Astrocyte (in vitro differentiated cells and primary cell): Measurements from ENCODE around the gene POLR2E. TPM values are rescaled to one million over a fixed set of nuclear protein-coding genes. Genes with fewer than 3 reads are reported as not detected.

Experiments used
- DNase-seq: peaks from one replicate; pipeline ENCODE4 v3.0.0-alpha.2; 2010; ENCODE audit warnings: low read depth
- FAIRE-seq: peaks from 2 replicates; lab custom pipeline; 2011; peaks lifted over from hg19 to GRCh38; lab: Jason Lieb, UNC
- H2AFZ ChIP-seq: 2 replicates; pipeline ENCODE4 v1.6.0; 2012; ENCODE audit warnings: low read depth, low read length, inconsistent platforms
- H3K27ac ChIP-seq: 2 replicates; pipeline ENCODE4 v1.5.1; 2011; ENCODE audit warnings: low read depth, low read length, inconsistent platforms
- H3K27me3 ChIP-seq: 2 replicates; pipeline ENCODE4 v1.6.0; 2011; ENCODE audit warnings: low read length, inconsistent platforms; ENCODE audit not compliant: insufficient read depth
- H3K36me3 ChIP-seq: 2 replicates; pipeline ENCODE4 v1.5.1; 2011; ENCODE audit warnings: low read length, inconsistent platforms; ENCODE audit not compliant: insufficient read depth
- H3K4me1 ChIP-seq: 2 replicates; pipeline ENCODE4 v1.5.1; 2011; ENCODE audit warnings: low read length, inconsistent platforms; ENCODE audit not compliant: insufficient read depth
- H3K4me2 ChIP-seq: 2 replicates; pipeline ENCODE4 v1.6.0; 2012; ENCODE audit warnings: low read length, inconsistent platforms
- H3K4me3 ChIP-seq: 2 replicates; pipeline ENCODE4 v1.5.1; 2011; ENCODE audit warnings: low read depth, mild to moderate bottlenecking, low read length, inconsistent platforms; ENCODE audit not compliant: insufficient read depth
- H3K79me2 ChIP-seq: 2 replicates; pipeline ENCODE4 v1.6.0; 2012; ENCODE audit warnings: mild to moderate bottlenecking, low read length, inconsistent platforms; ENCODE audit not compliant: insufficient read depth
- H3K9ac ChIP-seq: 2 replicates; pipeline ENCODE4 v1.6.0; 2012; ENCODE audit warnings: mild to moderate bottlenecking, low read length, inconsistent platforms
- H3K9me3 ChIP-seq: 2 replicates; pipeline ENCODE4 v1.5.1; 2012; ENCODE audit warnings: low read depth, mild to moderate bottlenecking, low read length, inconsistent platforms; ENCODE audit not compliant: insufficient read depth
- H4K20me1 ChIP-seq: 2 replicates; pipeline ENCODE4 v1.6.0; 2012; ENCODE audit warnings: low read length, inconsistent platforms; ENCODE audit not compliant: insufficient read depth
- H3K27ac Mint-ChIP-seq: one replicate; pipeline ENCODE4 v1.8.0; 2021; ENCODE audit warnings: mild to moderate bottlenecking, mixed read lengths; ENCODE audit not compliant: unreplicated experiment
- H3K27me3 Mint-ChIP-seq: one replicate; pipeline ENCODE4 v1.8.0; 2021; ENCODE audit warnings: low read depth, mixed read lengths; ENCODE audit not compliant: unreplicated experiment
- H3K36me3 Mint-ChIP-seq: one replicate; pipeline ENCODE4 v1.8.0; 2021; ENCODE audit warnings: low read depth, mixed read lengths; ENCODE audit not compliant: unreplicated experiment
- H3K4me1 Mint-ChIP-seq: one replicate; pipeline ENCODE4 v1.8.0; 2021; ENCODE audit warnings: low read depth, mixed read lengths; ENCODE audit not compliant: unreplicated experiment
- H3K4me3 Mint-ChIP-seq: one replicate; pipeline ENCODE4 v1.8.0; 2021; ENCODE audit warnings: mild to moderate bottlenecking, moderate library complexity, mixed read lengths; ENCODE audit not compliant: unreplicated experiment
- H3K9me3 Mint-ChIP-seq: one replicate; pipeline ENCODE4 v1.8.0; 2021; ENCODE audit warnings: mild to moderate bottlenecking, mixed read lengths; ENCODE audit not compliant: unreplicated experiment
- CTCF ChIP-seq: IDR thresholded peaks from 2 replicates; pipeline ENCODE4 v1.5.1; 2011; ENCODE audit warnings: low read depth, mild to moderate bottlenecking, inconsistent platforms, low read length, moderate library complexity; ENCODE audit not compliant: insufficient read depth
- EZH2 ChIP-seq: IDR thresholded peaks from 2 replicates; pipeline ENCODE4 v1.6.1; 2012; ENCODE audit warnings: mild to moderate bottlenecking, low read length, inconsistent platforms; ENCODE audit not compliant: insufficient read depth
- total RNA-seq: library from RNA; stranded (reverse); gene quantifications from 2 replicates; pipeline ENCODE4 v1.2.1, GENCODE V29; 2021

The POLR2E gene
- total RNA-seq, 1 donor from 2014 or later = 207 TPM

- peak overlapping the region; percentile 69 for H3K4me3 ChIP-seq
- Mint-ChIP-seq H3K27me3 (no peaks in the 10 kb centered on the region), H3K36me3 (no peaks in the 10 kb centered on the region), H3K4me1 (peaks cover 11% of the 10 kb centered on the region), H3K4me3 (peak overlapping the region; percentile 82), H3K9me3 (no peaks in the 10 kb centered on the region), H3K27ac (no peak overlapping the region)
- H3K79me2 ChIP-seq = peaks cover 23% of the 10 kb centered on the region
- H3K27me3 ChIP-seq = no peaks in the 10 kb centered on the region
- peaks cover 34% of the 10 kb centered on the region for H3K4me1 ChIP-seq
- H3K9ac ChIP-seq = peak overlapping the region; percentile 88
- peak overlapping the region; percentile 96 for H3K4me2 ChIP-seq
- no peak for FAIRE-seq
- H3K9me3 ChIP-seq = no peaks in the 10 kb centered on the region
- H3K36me3 ChIP-seq = no peaks in the 10 kb centered on the region
- TF ChIP-seq CTCF (no peak), EZH2 (no peak)
- DNase-seq = peak; percentile 39
- H4K20me1 ChIP-seq = peaks cover 30% of the 10 kb centered on the region
- peak overlapping the region; percentile 78 for H3K27ac ChIP-seq
- H2AFZ ChIP-seq = no peak overlapping the region
Measured at GRCh38 chr19:1105008-1105872, 10.1 kb upstream of the POLR2E start.

- peaks cover 2% of the 10 kb centered on the region for H3K36me3 Mint-ChIP-seq
- Histone ChIP-seq H3K27me3 (no peaks in the 10 kb centered on the region), H3K9ac (peak overlapping the region; percentile 88), H3K36me3 (no peaks in the 10 kb centered on the region), H2AFZ (no peak overlapping the region), H3K79me2 (peaks cover 23% of the 10 kb centered on the region), H3K4me2 (peak overlapping the region; percentile 96), H3K27ac (peak overlapping the region; percentile 85), H3K4me1 (peaks cover 38% of the 10 kb centered on the region), H3K4me3 (peak overlapping the region; percentile 69), H3K9me3 (no peaks in the 10 kb centered on the region), H4K20me1 (peaks cover 30% of the 10 kb centered on the region)
- peaks cover 11% of the 10 kb centered on the region for H3K4me1 Mint-ChIP-seq
- TF ChIP-seq EZH2 = no peak
- no peak for TF ChIP-seq CTCF
- FAIRE-seq = no peak
- peak overlapping the region; percentile 82 for H3K4me3 Mint-ChIP-seq
- H3K9me3 Mint-ChIP-seq = peaks cover 4% of the 10 kb centered on the region
- DNase-seq = peak; percentile 46
- no peaks in the 10 kb centered on the region for H3K27me3 Mint-ChIP-seq
- H3K27ac Mint-ChIP-seq = no peak overlapping the region
Measured at GRCh38 chr19:1104311-1105007, 9.3 kb upstream of the POLR2E start.
